Measurements from ENCODE around the gene ABHD2. TPM values are rescaled to one million over a fixed set of nuclear protein-coding genes. Genes with fewer than 3 reads are reported as not detected.

The ABHD2 gene
- total RNA-seq, 1 experiment from 2014 or later = 15.6 TPM

- Histone ChIP-seq H4K20me1 (ENCODE audit: control insufficient read depth, insufficient read depth, insufficient read length) (no peaks in the 10 kb centered on the region), H3T11ph (ENCODE audit: low read length) (no peak overlapping the region), H3K23ac (ENCODE audit: insufficient read length, low read depth, low read length) (no peak overlapping the region), H2BK15ac (ENCODE audit: low read depth, low read length) (no peak overlapping the region), H4K5ac (ENCODE audit: insufficient read length, low read depth, low read length) (no peak overlapping the region), H4K8ac (replicated peaks; ENCODE audit: insufficient read length, low read depth, low read length) (no peak overlapping the region), H3K4ac (ENCODE audit: low read depth, low read length) (no peak overlapping the region), H3K23me2 (ENCODE audit: insufficient read length, low read depth, low read length, poor library complexity, severe bottlenecking) (peaks cover 9% of the 10 kb centered on the region), H3K18ac (ENCODE audit: insufficient read length, low read depth, low read length) (no peak overlapping the region), H2BK120ac (ENCODE audit: low read depth, low read length, poor library complexity, severe bottlenecking) (no peak overlapping the region), H3K79me1 (ENCODE audit: insufficient read depth, low read depth, low read length, poor library complexity, severe bottlenecking) (no peaks in the 10 kb centered on the region), H2BK12ac (ENCODE audit: insufficient read length, low read depth, low read length) (no peak overlapping the region), H3K27ac (ENCODE audit: insufficient read length, low read depth, low read length) (no peak overlapping the region), H3K4me1 (ENCODE audit: insufficient read depth, low read length) (peaks cover 11% of the 10 kb centered on the region), H2BK20ac (ENCODE audit: low read depth, low read length, poor library complexity, severe bottlenecking) (no peak overlapping the region), H3K79me2 (ENCODE audit: insufficient read depth, low read length) (no peaks in the 10 kb centered on the region; the same call in 1 of the 2 replicates), H2BK5ac (ENCODE audit: insufficient read length, low read length) (no peak overlapping the region), H4K91ac (ENCODE audit: insufficient read length, low read depth, low read length) (no peak overlapping the region), H3K27me3 (ENCODE audit: insufficient read depth, low read length) (no peaks in the 10 kb centered on the region), H3K9ac (ENCODE audit: extremely low read depth, insufficient read length, low read length) (no peak overlapping the region), H3K4me2 (ENCODE audit: insufficient read depth, insufficient read length, low read length) (peak overlapping the region; percentile 51), H3K9me3 (ENCODE audit: control insufficient read depth, low read depth, low read length) (no peaks in the 10 kb centered on the region), H2AK5ac (ENCODE audit: insufficient read length, low read length) (no peak overlapping the region), H2AFZ (ENCODE audit: low read length) (no peak overlapping the region), H3K56ac (ENCODE audit: insufficient read length, low read depth, low read length) (no peak overlapping the region), H3K14ac (ENCODE audit: insufficient read depth, low read length) (no peak overlapping the region)
- DNase-seq = no peak
- peaks cover 14 to 37% of the 10 kb centered on the region in 2 experiments for H3K4me1 Mint-ChIP-seq
- H3K27me3 Mint-ChIP-seq (ENCODE audit: low read depth) = no peaks in the 10 kb centered on the region; the same call in 1 of the 2 replicates
- TF ChIP-seq CTCF (conservative IDR thresholded peaks at IDR 0.05) = no peak
- no peak overlapping the region; a peak in 1 of 7 replicates for H3K27ac Mint-ChIP-seq
- H3K36me3 Mint-ChIP-seq (ENCODE audit: insufficient read depth in 1 of 3, low read depth in 3 of 3) = no peaks in the 10 kb centered on the region
- no CpG with 5 or more reads among the region's 5 CpGs for WGBS (ENCODE audit: extremely low coverage, insufficient read length, low lambda C conversion rate)
- H3K9me3 Mint-ChIP-seq = no peaks in the 10 kb centered on the region
- no peak overlapping the region; a peak in 2 of 5 replicates for H3K4me3 Mint-ChIP-seq
Observed at GRCh38 chr15:89089316-89090230, 1.3 kb downstream of the ABHD2 start.
